ENCODE measurements around the gene AUTS2. TPM values are rescaled to one million over a fixed set of nuclear protein-coding genes. Genes with fewer than 3 reads are reported as not detected.

AUTS2 gene
- total RNA-seq, 1 donor from 2014 or later, result 40.0 TPM

GRCh38 chr7:69723663-69724062 is 125.4 kb downstream of the AUTS2 start:
- no peak for DNase-seq

- DNase-seq, result no peak
Observed at GRCh38 chr7:69728304-69728703, 130.0 kb downstream of the AUTS2 start.

- no peak for DNase-seq
Observed at GRCh38 chr7:69732203-69732602, 133.9 kb downstream of the AUTS2 start.

GRCh38 chr7:69735582-69735981 is 137.3 kb downstream of the AUTS2 start:
- no peak for DNase-seq

GRCh38 chr7:69736126-69736810 is 138.0 kb downstream of the AUTS2 start:
- DNase-seq, result no peak

GRCh38 chr7:69738396-69738951 is 140.2 kb downstream of the AUTS2 start:
- DNase-seq, result peak; percentile 53

- DNase-seq, result peak; percentile 27
Observed at GRCh38 chr7:69739190-69739589, 140.9 kb downstream of the AUTS2 start.

- DNase-seq, result peak; percentile 80
Observed at GRCh38 chr7:69739931-69740431, 141.7 kb downstream of the AUTS2 start.

GRCh38 chr7:69742237-69742636 is 144.0 kb downstream of the AUTS2 start:
- DNase-seq, result no peak

- no peak for DNase-seq
Observed at GRCh38 chr7:69743436-69743835, 145.2 kb downstream of the AUTS2 start.

GRCh38 chr7:69744026-69744425 is 145.8 kb downstream of the AUTS2 start:
- no peak for DNase-seq

- no peak for DNase-seq
Observed at GRCh38 chr7:69746383-69746782, 148.1 kb downstream of the AUTS2 start.

- no peak for DNase-seq
Observed at GRCh38 chr7:69747144-69747543, 148.9 kb downstream of the AUTS2 start.

GRCh38 chr7:69748530-69748929 is 150.3 kb downstream of the AUTS2 start:
- no peak for DNase-seq

GRCh38 chr7:69749372-69749979 is 151.2 kb downstream of the AUTS2 start:
- peak; percentile 26 for DNase-seq

GRCh38 chr7:69749994-69750393 is 151.7 kb downstream of the AUTS2 start:
- DNase-seq, result no peak

GRCh38 chr7:69751026-69751425 is 152.8 kb downstream of the AUTS2 start:
- DNase-seq, result no peak

GRCh38 chr7:69753981-69754380 is 155.7 kb downstream of the AUTS2 start:
- DNase-seq, result no peak

GRCh38 chr7:69754476-69754875 is 156.2 kb downstream of the AUTS2 start:
- no peak for DNase-seq

GRCh38 chr7:69756235-69756634 is 158.0 kb downstream of the AUTS2 start:
- no peak for DNase-seq

- no peak for DNase-seq
Observed at GRCh38 chr7:69757528-69757927, 159.3 kb downstream of the AUTS2 start.

- DNase-seq, result no peak
Observed at GRCh38 chr7:69757981-69758430, 159.7 kb downstream of the AUTS2 start.

GRCh38 chr7:69759373-69759772 is 161.1 kb downstream of the AUTS2 start:
- no peak for DNase-seq

Data from tongue (tissue), 2 donors.